HepG2 (cell line): ENCODE data around the gene SLC9A5. TPM values are rescaled to one million over a fixed set of nuclear protein-coding genes. Genes with fewer than 3 reads are reported as not detected.
A peak's percentile ranks its signal among the peaks of the same experiment; 100 is the strongest.

ENCODE experiments used
- ARHGAP35 ChIP-seq: sonication (generic); formaldehyde crosslinking; IDR thresholded peaks from 2 replicates; pipeline ENCODE4 v1.9.0; 2022; ENCODE audit warnings: mild to moderate bottlenecking, inconsistent platforms, moderate library complexity, missing genetic modification reagents, borderline replicate concordance
- ARID3A ChIP-seq: IDR thresholded peaks from 2 replicates; pipeline ENCODE4 v1.6.1; 2012; ENCODE audit warnings: low read depth, low read length, improper control_type of control experiment
- ATF4 ChIP-seq, 2 experiments: fragments of 450-650 bp in 1 of 2; sonication (generic) in 1 of 2; formaldehyde crosslinking; IDR thresholded peaks; 2 replicates each; pipeline versions ENCODE4 v1.5.0 to v1.8.0; 2020 to 2022; ENCODE audit warnings: mild to moderate bottlenecking in 1 of 2, missing genetic modification reagents in 1 of 2
- HNRNPH1 ChIP-seq: fragments of 200-400 bp; formaldehyde crosslinking; optimal IDR thresholded peaks from 2 replicates; pipeline ENCODE3; 2017; ENCODE audit warnings: mild to moderate bottlenecking, low read depth, low read length
- IRF2 ChIP-seq: IDR thresholded peaks from 2 replicates; pipeline ENCODE4 v1.6.1; 2018; ENCODE audit warnings: missing genetic modification reagents, missing compliant biosample characterization
- IRF9 ChIP-seq: sonication (generic); formaldehyde crosslinking; IDR thresholded peaks from 2 replicates; pipeline ENCODE4 v1.8.0; 2022; ENCODE audit warnings: missing genetic modification reagents, mild to moderate bottlenecking, borderline replicate concordance
- JDP2 ChIP-seq: sonication (generic); formaldehyde crosslinking; IDR thresholded peaks from 2 replicates; pipeline ENCODE4 v1.8.1; 2022; ENCODE audit warnings: missing genetic modification reagents, borderline replicate concordance
- KDM5B ChIP-seq: sonication (generic); formaldehyde crosslinking; IDR thresholded peaks from 2 replicates; pipeline ENCODE4 v1.4.0; 2020; ENCODE audit warnings: missing genetic modification reagents, mild to moderate bottlenecking, borderline replicate concordance
- MLXIP ChIP-seq: sonication (generic); formaldehyde crosslinking; IDR thresholded peaks from 2 replicates; pipeline ENCODE4 v1.9.0; 2021; ENCODE audit warnings: missing genetic modification reagents, borderline replicate concordance
- MXD1 ChIP-seq: sonication (generic); formaldehyde crosslinking; IDR thresholded peaks from 2 replicates; pipeline ENCODE4 v1.4.0; 2020; ENCODE audit warnings: mild to moderate bottlenecking, missing genetic modification reagents
- PAWR ChIP-seq: sonication (generic); formaldehyde crosslinking; IDR thresholded peaks from 2 replicates; pipeline ENCODE4 v1.4.0; 2020; ENCODE audit warnings: missing genetic modification reagents, mild to moderate bottlenecking, borderline replicate concordance
- RBAK ChIP-seq: sonication (generic); formaldehyde crosslinking; IDR thresholded peaks from 2 replicates; pipeline ENCODE4 v1.5.1; 2020; ENCODE audit warnings: mild to moderate bottlenecking, missing genetic modification reagents
- ZBTB7A ChIP-seq: sonication (generic); formaldehyde crosslinking; IDR thresholded peaks from 2 replicates; pipeline ENCODE4 v1.8.0; 2022; ENCODE audit warnings: mild to moderate bottlenecking, missing genetic modification reagents
- ZNF329 ChIP-seq: sonication (generic); formaldehyde crosslinking; IDR thresholded peaks from 2 replicates; pipeline ENCODE4 v1.9.0; 2021; ENCODE audit warnings: low read depth, mild to moderate bottlenecking, missing genetic modification reagents
- ZNF513 ChIP-seq: sonication (generic); formaldehyde crosslinking; conservative IDR thresholded peaks from 2 replicates; pipeline ENCODE4 v1.5.0; 2020; ENCODE audit warnings: missing genetic modification reagents
- ZNF556 ChIP-seq: sonication (generic); formaldehyde crosslinking; IDR thresholded peaks from 2 replicates; pipeline ENCODE4 v1.4.0; 2020; ENCODE audit warnings: mild to moderate bottlenecking, missing genetic modification reagents, borderline replicate concordance
- ZNF562 ChIP-seq: sonication (generic); formaldehyde crosslinking; IDR thresholded peaks from 2 replicates; pipeline ENCODE4 v1.8.0; 2022; ENCODE audit warnings: missing genetic modification reagents, borderline replicate concordance
- ZNF644 ChIP-seq: IDR thresholded peaks from 2 replicates; pipeline ENCODE4 v1.6.1; 2016; ENCODE audit warnings: low read depth
- ZNF841 ChIP-seq: sonication (generic); formaldehyde crosslinking; IDR thresholded peaks from 2 replicates; pipeline ENCODE4 v1.8.1; 2023; ENCODE audit warnings: missing genetic modification reagents, borderline replicate concordance
- polyA plus RNA-seq, 8 experiments: library from polyadenylated mRNA; depleted of rRNA in 3 of 8; stranded (reverse) in 7 of 8; unstranded in 1 of 8; fragments of >200 nt; fragmentation: Illumina TruSeq in 4 of 8; extraction: Trizol in 4 of 8; gene quantifications; 2 replicates each; pipeline versions ENCODE4 v1.2.1 to v1.2.3, GENCODE V29; 2011 to 2016; ENCODE audit warnings: low read depth in 4 of 8, missing spikeins in 1 of 8, mixed read lengths in 1 of 8; ENCODE audit not compliant: insufficient read depth in 1 of 8
- total RNA-seq, 5 experiments: library from RNA; depleted of rRNA; stranded (reverse); fragments of >200 nt; fragmentation: Illumina TruSeq; extraction: Trizol; gene quantifications; 2 replicates each; pipeline ENCODE4 v1.2.3, GENCODE V29; 2016; ENCODE audit warnings: low read depth in 1 of 5

SLC9A5 gene
- total and polyA plus RNA-seq, 2 of the 13 experiments (the other 11 are each of a cell fraction or from before 2014, with no cell fraction given) = 0.58 to 1.4 TPM

- TF ChIP-seq ARID3A = no peak
- peak; percentile 74; the same call in 1 of the 2 replicates for TF ChIP-seq ZNF562 (CRISPR knock-in tag)
- peak; percentile 78; the same call in 1 of the 2 replicates for TF ChIP-seq MXD1 (CRISPR knock-in tag)
- TF ChIP-seq ZNF644 (CRISPR knock-in tag) = no peak
- TF ChIP-seq ZNF556 (CRISPR knock-in tag) = peak; percentile 89
- peak; percentile 63; the same call in 1 of the 2 replicates for TF ChIP-seq IRF9 (CRISPR knock-in tag)
- TF ChIP-seq PAWR (CRISPR knock-in tag) = no peak
- TF ChIP-seq RBAK = no peak
- TF ChIP-seq ZBTB7A (CRISPR knock-in tag) = peak; percentile 53; the same call in 1 of the 2 replicates
- 0 out of 4 replicates have a peak, but pooled peaks of 1 of the 2 experiments have one; percentile 46 for TF ChIP-seq ATF4 (CRISPR knock-in tag; IDR thresholded peaks at IDR 0.05)
- TF ChIP-seq ZNF841 = peak; percentile 81
- peak; percentile 49; the same call in 1 of the 2 replicates for TF ChIP-seq ARHGAP35 (CRISPR knock-in tag)
- TF ChIP-seq ZNF329 (CRISPR knock-in tag) = peak; percentile 89; the same call in 1 of the 2 replicates
- no peak for TF ChIP-seq MLXIP (CRISPR knock-in tag)
- 0 out of 2 replicates have a peak, but pooled peaks have one; percentile 49 for TF ChIP-seq IRF2 (CRISPR knock-in tag)
- peak; percentile 90; the same call in 1 of the 2 replicates for TF ChIP-seq JDP2 (CRISPR knock-in tag)
- peak; percentile 80; the same call in 1 of the 2 replicates for TF ChIP-seq KDM5B (CRISPR knock-in tag)
- TF ChIP-seq HNRNPH1 = no peak
- TF ChIP-seq ZNF513 (CRISPR knock-in tag) = no peak
Observed at GRCh38 chr16:67279296-67280089, 30.7 kb downstream of the SLC9A5 start, which contains the start of gene PLEKHG4 (continued).
